Left colon (tissue), 2 donors: ENCODE results near the gene EVC2. TPM values are rescaled to one million over a fixed set of nuclear protein-coding genes. Genes with fewer than 3 reads are reported as not detected.

Experiments
- ATAC-seq: fragments of 200-7000 bp; cut with Tn5 transposase; one replicate; pipeline ENCODE4 v1.9.1; 2020; ENCODE audit warnings: mild to moderate bottlenecking, moderate library complexity
- DNase-seq, 2 donors: peaks; one replicate each; pipeline ENCODE4 v3.0.0-alpha.2; 2020
- intact Hi-C, 2 donors: fragments of 100-400 bp; cut with DNase I in 1 of 2; cut with micrococcal nuclease in 1 of 2; formaldehyde crosslinking; loops; one replicate each; pipeline versions ENCODE4 v1.11.2 to v1.14.0; 2022; cut with DNase I, micrococcal nuclease
- total RNA-seq, 2 donors: library from RNA; stranded (reverse); fragmentation: NEBNext Ultra II Directional; extraction: Animal tissue kit (Norgen Biotek cat#: 25700); gene quantifications; one replicate each; pipeline ENCODE4 v1.2.1, GENCODE V29; 2021
- donor health status: DM: no; HTN: no; CAD: no.
- donor health status: DM: yes; HTN: yes; CAD: no.

EVC2 gene
- total RNA-seq, 2 donors from 2014 or later, result 0.82 to 1.4 TPM

- no peak for ATAC-seq
- DNase-seq, result no peak
- intact Hi-C loops, result no loop called here
These were observed 163.1 kb downstream of the EVC2 start for GRCh38 chr4:5545271-5545670.

GRCh38 chr4:5544762-5545161 lies 163.6 kb downstream of the EVC2 start:
- intact Hi-C loops, result no loop called here
- ATAC-seq, result no peak
- no peak for DNase-seq

- intact Hi-C loops, result no loop called here
- ATAC-seq, result no peak
- no peak for DNase-seq
These were observed 164.7 kb downstream of the EVC2 start for GRCh38 chr4:5543681-5544080.

- DNase-seq, result no peak
These were observed 167.2 kb downstream of the EVC2 start for GRCh38 chr4:5541169-5541568.

GRCh38 chr4:5539584-5539983 lies 168.8 kb downstream of the EVC2 start:
- DNase-seq, result no peak
- intact Hi-C loops, result no loop called here
- ATAC-seq, result no peak

More at GRCh38 chr4:5541169-5541568, 167.2 kb downstream of the EVC2 start:
- no peak for ATAC-seq
- intact Hi-C loops, result no loop called here

- DNase-seq (no peak), ATAC-seq (no peak)
- intact Hi-C loops, result no loop called here
These were observed 176.3 kb downstream of the EVC2 start for GRCh38 chr4:5532100-5532499.

GRCh38 chr4:5528031-5528436 lies 180.3 kb downstream of the EVC2 start:
- ATAC-seq (no peak), DNase-seq (no peak)
- intact Hi-C loops, result no loop called here

- ATAC-seq (no peak), DNase-seq (no peak)
- intact Hi-C loops, result no loop called here
These were observed 181.1 kb downstream of the EVC2 start for GRCh38 chr4:5527211-5527610.

GRCh38 chr4:5526080-5526846 lies 182.1 kb downstream of the EVC2 start:
- ATAC-seq (no peak), DNase-seq (no peak)
- intact Hi-C loops, result no loop called here

- no peak for ATAC-seq
- no peak for DNase-seq
- intact Hi-C loops, result no loop called here
These were observed 183.7 kb downstream of the EVC2 start for GRCh38 chr4:5524446-5525299.

- intact Hi-C loops, result no loop called here
These were observed 191.0 kb downstream of the EVC2 start for GRCh38 chr4:5517372-5517771.

GRCh38 chr4:5515646-5516045 lies 192.7 kb downstream of the EVC2 start:
- DNase-seq, result no peak
- intact Hi-C loops, result no loop called here
- ATAC-seq, result no peak

More at GRCh38 chr4:5517372-5517771, 191.0 kb downstream of the EVC2 start:
- no peak for ATAC-seq
- DNase-seq, result no peak

Other genes with a start within 250 kb of the EVC2 start
- 1 to 10 TPM; 2.2 to 5.1 TPM for gene EVC, start 2.6 kb upstream of the EVC2 start, total RNA-seq
- 1 to 10 TPM in 1 of 2 donors, under 1 TPM in 1; 0.37 to 1.2 TPM for gene CRMP1, start 184.5 kb upstream of the EVC2 start, total RNA-seq